HEK293 (cell line): Measurements from ENCODE around the gene DNTTIP2.
A peak's percentile ranks its signal among the peaks of the same experiment; 100 is the strongest.

ENCODE experiments used
- CTCF ChIP-seq: fragments of 450-650 bp; formaldehyde crosslinking; IDR thresholded peaks from 2 replicates; pipeline ENCODE4 v1.5.1; 2016; ENCODE audit warnings: missing biosample characterization, missing genetic modification characterization
- GFI1B ChIP-seq: fragments of 450-650 bp; formaldehyde crosslinking; IDR thresholded peaks from 2 replicates; pipeline ENCODE4 v1.5.1; 2016; ENCODE audit warnings: missing biosample characterization, missing genetic modification characterization
- KLF10 ChIP-seq: fragments of 450-650 bp; IDR thresholded peaks from 2 replicates; pipeline ENCODE4 v1.5.1; 2018; ENCODE audit warnings: missing biosample characterization, mild to moderate bottlenecking, missing genetic modification characterization
- KLF16 ChIP-seq: fragments of 450-650 bp; formaldehyde crosslinking; IDR thresholded peaks from 2 replicates; pipeline ENCODE4 v1.5.1; 2017; ENCODE audit warnings: missing biosample characterization, missing genetic modification characterization
- PRDM10 ChIP-seq: fragments of 450-650 bp; formaldehyde crosslinking; IDR thresholded peaks from 2 replicates; pipeline ENCODE4 v1.5.1; 2016; ENCODE audit warnings: missing biosample characterization, missing genetic modification characterization
- SP2 ChIP-seq: fragments of 450-650 bp; formaldehyde crosslinking; IDR thresholded peaks from 2 replicates; pipeline ENCODE4 v1.5.1; 2016; ENCODE audit warnings: missing biosample characterization, missing genetic modification characterization
- SP3 ChIP-seq: fragments of 450-650 bp; formaldehyde crosslinking; IDR thresholded peaks from 2 replicates; pipeline ENCODE4 v1.5.1; 2016; ENCODE audit warnings: missing biosample characterization, missing genetic modification characterization
- ZBTB11 ChIP-seq: fragments of 450-650 bp; formaldehyde crosslinking; conservative IDR thresholded peaks from 2 replicates; pipeline ENCODE4 v1.5.1; 2016; ENCODE audit warnings: low read depth, missing biosample characterization, missing genetic modification characterization
- ZBTB49 ChIP-seq: fragments of 450-650 bp; formaldehyde crosslinking; IDR thresholded peaks from 2 replicates; pipeline ENCODE4 v1.5.1; 2016; ENCODE audit warnings: missing biosample characterization, missing genetic modification characterization, low read depth
- ZFP3 ChIP-seq: fragments of 450-650 bp; formaldehyde crosslinking; IDR thresholded peaks from 2 replicates; pipeline ENCODE4 v1.5.1; 2016; ENCODE audit warnings: low read depth, missing biosample characterization, missing genetic modification characterization
- ZNF138 ChIP-seq: fragments of 450-650 bp; formaldehyde crosslinking; IDR thresholded peaks from 2 replicates; pipeline ENCODE4 v1.5.1; 2016; ENCODE audit warnings: missing biosample characterization, missing genetic modification characterization, borderline replicate concordance
- ZNF23 ChIP-seq: fragments of 450-650 bp; formaldehyde crosslinking; IDR thresholded peaks from 2 replicates; pipeline ENCODE4 v1.5.1; 2016; ENCODE audit warnings: missing biosample characterization, missing genetic modification characterization, borderline replicate concordance
- ZNF274 ChIP-seq, 2 experiments: fragments of 200-500 bp in 1 of 2; fragments of 450-650 bp in 1 of 2; sonication (Bioruptor generic) in 1 of 2; formaldehyde crosslinking in 1 of 2; IDR thresholded peaks; 2 replicates each; pipeline versions ENCODE4 v1.5.1 to v1.6.1; 2014 to 2016; ENCODE audit warnings: borderline replicate concordance in 1 of 2, inconsistent platforms in 1 of 2, low read length in 1 of 2, missing biosample characterization in 1 of 2, missing genetic modification characterization in 1 of 2
- ZNF280C ChIP-seq: fragments of 450-650 bp; formaldehyde crosslinking; IDR thresholded peaks from 2 replicates; pipeline ENCODE4 v1.5.1; 2016; ENCODE audit warnings: missing biosample characterization, missing genetic modification characterization
- ZNF350 ChIP-seq: fragments of 450-650 bp; formaldehyde crosslinking; IDR thresholded peaks from 2 replicates; pipeline ENCODE4 v1.5.0; 2017; ENCODE audit warnings: missing biosample characterization, mild to moderate bottlenecking, missing genetic modification characterization
- ZNF529 ChIP-seq: fragments of 450-650 bp; formaldehyde crosslinking; IDR thresholded peaks from 2 replicates; pipeline ENCODE4 v1.5.1; 2017; ENCODE audit warnings: missing genetic modification characterization, missing biosample characterization; ENCODE audit not compliant: insufficient replicate concordance
- ZNF571 ChIP-seq: fragments of 450-650 bp; formaldehyde crosslinking; IDR thresholded peaks from 2 replicates; pipeline ENCODE4 v1.5.0; 2017; ENCODE audit warnings: missing biosample characterization, missing genetic modification characterization
- ZNF629 ChIP-seq: fragments of 450-650 bp; formaldehyde crosslinking; IDR thresholded peaks from 2 replicates; pipeline ENCODE4 v1.5.1; 2017; ENCODE audit warnings: missing biosample characterization, missing genetic modification characterization
- ZNF670 ChIP-seq: fragments of 450-650 bp; formaldehyde crosslinking; IDR thresholded peaks from 2 replicates; pipeline ENCODE4 v1.5.1; 2016; ENCODE audit warnings: missing biosample characterization, missing genetic modification characterization, low read depth
- ZNF692 ChIP-seq: fragments of 450-650 bp; formaldehyde crosslinking; IDR thresholded peaks from 2 replicates; pipeline ENCODE4 v1.5.1; 2016; ENCODE audit warnings: missing biosample characterization, missing genetic modification characterization
- ZNF701 ChIP-seq: fragments of 450-650 bp; formaldehyde crosslinking; IDR thresholded peaks from 2 replicates; pipeline ENCODE4 v1.5.1; 2016; ENCODE audit warnings: missing biosample characterization, missing genetic modification characterization
- ZSCAN30 ChIP-seq: fragments of 450-650 bp; IDR thresholded peaks from 2 replicates; pipeline ENCODE4 v1.5.1; 2018; ENCODE audit warnings: missing biosample characterization, mild to moderate bottlenecking, missing genetic modification characterization, moderate library complexity

DNTTIP2 gene

GRCh38 chr1:93909146-93910050 is 30.4 kb upstream of the DNTTIP2 start, which contains the start of gene GCLM (continued):
- TF ChIP-seq ZBTB11 (tag by site-specific recombination) (no peak), ZNF138 (tag by site-specific recombination) (no peak), ZBTB49 (tag by site-specific recombination) (no peak), ZFP3 (tag by site-specific recombination) (no peak), CTCF (tag by site-specific recombination) (peak; percentile 95), SP3 (peak; percentile 75), ZNF571 (tag by site-specific recombination) (no peak), PRDM10 (tag by site-specific recombination) (peak; percentile 37), ZSCAN30 (tag by site-specific recombination) (peak; percentile 73; the same call in 1 of the 2 replicates), KLF10 (peak; percentile 74), KLF16 (tag by site-specific recombination) (0 out of 2 replicates have a peak, but pooled peaks have one; percentile 12), ZNF280C (tag by site-specific recombination) (no peak), ZNF529 (tag by site-specific recombination) (no peak), ZNF629 (tag by site-specific recombination) (peak; percentile 61; the same call in 1 of the 2 replicates), ZNF350 (tag by site-specific recombination) (no peak), ZNF274 (IDR thresholded peaks at IDR 0.05; ENCODE audit: low read length) (no peak), ZNF274 (tag by site-specific recombination; IDR thresholded peaks at IDR 0.05; ENCODE audit: borderline replicate concordance) (no peak), GFI1B (tag by site-specific recombination) (no peak), ZNF692 (tag by site-specific recombination) (peak; percentile 40), ZNF670 (no peak), ZNF23 (tag by site-specific recombination) (no peak), ZNF701 (tag by site-specific recombination) (no peak), SP2 (tag by site-specific recombination) (peak; percentile 79)
